B cell (primary cell): ENCODE results near the gene CENPF. TPM values are rescaled to one million over a fixed set of nuclear protein-coding genes. Genes with fewer than 3 reads are reported as not detected.

Experiments used
- ATAC-seq: fragments of 200-7000 bp; cut with Tn5 transposase; one replicate; pipeline ENCODE4 v1.10.0; 2021; ENCODE audit warnings: low read depth, mild to moderate bottlenecking, moderate number of reproducible peaks, moderate library complexity
- CTCF ChIA-PET: fragments of 350-600 bp; sonication (Branson Sonifier 250); formaldehyde crosslinking; loops from one replicate; lab custom pipeline; 2021; ENCODE audit warnings: antibody characterized with exemption, inconsistent platforms; lab: Charles Lee
- POLR2A ChIA-PET: fragments of 350-600 bp; sonication (Branson Sonifier 250); formaldehyde crosslinking; loops from one replicate; lab custom pipeline; 2021; ENCODE audit warnings: antibody characterized with exemption; lab: Charles Lee
- DNase-seq: peaks from one replicate; pipeline ENCODE4 v3.0.0; 2013
- H2AFZ ChIP-seq: 2 replicates; pipeline ENCODE4 v1.6.1; 2012; ENCODE audit warnings: mild to moderate bottlenecking, low read depth, low read length; ENCODE audit not compliant: insufficient read depth, poor library complexity, severe bottlenecking
- H3K27ac ChIP-seq, 2 donors: 1 replicate in 1 of 2; 2 replicates in 1 of 2; pipeline ENCODE4 v1.5.1; 2012 to 2013; ENCODE audit warnings: low read length in 2 of 2, mild to moderate bottlenecking in 2 of 2, moderate library complexity in 1 of 2
- H3K27me3 ChIP-seq, 4 experiments: fragments of 200-600 bp in 1 of 4; sonication (generic) in 1 of 4; replicated peaks in 1 of 4; 1 replicate in 2 of 4; 2 replicates in 2 of 4; pipeline versions ENCODE4 v1.6.1 to v1.7.0; 2013 to 2016; ENCODE audit warnings: low read length in 3 of 4, mild to moderate bottlenecking in 2 of 4, mixed read lengths in 1 of 4, moderate library complexity in 1 of 4; ENCODE audit not compliant: insufficient read depth in 4 of 4, control insufficient read depth in 3 of 4; ENCODE audit errors: control extremely low read depth in 1 of 4
- H3K36me3 ChIP-seq, 2 experiments: replicated peaks in 1 of 2; 1 replicate in 1 of 2; 2 replicates in 1 of 2; pipeline versions ENCODE4 v1.6.1 to v1.7.1; 2013; ENCODE audit warnings: low read length in 1 of 2; ENCODE audit not compliant: insufficient read depth in 2 of 2, control insufficient read depth in 1 of 2; ENCODE audit errors: control extremely low read depth in 1 of 2, extremely low read depth in 1 of 2
- H3K4me1 ChIP-seq, 2 donors: fragments of 200-600 bp in 1 of 2; sonication (generic) in 1 of 2; 1 replicate in 1 of 2; 2 replicates in 1 of 2; pipeline versions ENCODE4 v1.5.1 to v1.6.1; 2013 to 2017; ENCODE audit warnings: low read length in 2 of 2; ENCODE audit not compliant: control insufficient read depth in 2 of 2, insufficient read depth in 2 of 2
- H3K4me2 ChIP-seq: replicated peaks from 2 replicates; pipeline ENCODE3; 2012; ENCODE audit warnings: mild to moderate bottlenecking, low read depth, low read length; ENCODE audit not compliant: poor library complexity, severe bottlenecking
- H3K4me3 ChIP-seq, 5 experiments: fragments of 200-600 bp in 1 of 5; sonication (generic) in 1 of 5; 1 replicate in 3 of 5; 2 replicates in 2 of 5; pipeline versions ENCODE4 v1.5.1 to v1.7.0; 2011 to 2016; ENCODE audit warnings: low read length in 4 of 5, mild to moderate bottlenecking in 4 of 5, low read depth in 2 of 5, control low read depth in 1 of 5, moderate library complexity in 1 of 5; ENCODE audit not compliant: insufficient read depth in 1 of 5; ENCODE audit errors: control extremely low read depth in 1 of 5, extremely low read depth in 1 of 5
- H3K79me2 ChIP-seq: fragments of 200-600 bp; sonication (generic); one replicate; pipeline ENCODE4 v1.6.0; 2016; ENCODE audit warnings: low read length; ENCODE audit not compliant: control insufficient read depth, insufficient read depth
- H3K9ac ChIP-seq: fragments of 200-600 bp; sonication (generic); 2 replicates; pipeline ENCODE4 v1.6.1; 2017; ENCODE audit warnings: mild to moderate bottlenecking, low read length, moderate library complexity
- H3K9me3 ChIP-seq, 3 donors: one replicate each; pipeline versions ENCODE4 v1.6.1 to v1.7.1; 2013; ENCODE audit warnings: low read length in 2 of 3; ENCODE audit not compliant: control insufficient read depth in 2 of 3, insufficient read depth in 1 of 3; ENCODE audit errors: control extremely low read depth in 1 of 3
- H4K20me1 ChIP-seq: 2 replicates; pipeline ENCODE4 v1.6.0; 2012; ENCODE audit warnings: mild to moderate bottlenecking, low read length; ENCODE audit not compliant: insufficient read depth, control insufficient read depth, poor library complexity, severe bottlenecking
- H3K27ac Mint-ChIP-seq: one replicate; pipeline ENCODE4 v1.8.0; 2021; ENCODE audit warnings: mixed read lengths
- H3K27me3 Mint-ChIP-seq: one replicate; pipeline ENCODE4 v1.8.0; 2021; ENCODE audit warnings: mixed read lengths
- H3K4me1 Mint-ChIP-seq: one replicate; pipeline ENCODE4 v1.8.0; 2021; ENCODE audit warnings: mixed read lengths
- H3K4me3 Mint-ChIP-seq: one replicate; pipeline ENCODE4 v1.8.0; 2021; ENCODE audit warnings: mixed read lengths
- H3K9me3 Mint-ChIP-seq: one replicate; pipeline ENCODE4 v1.8.0; 2022; ENCODE audit warnings: mixed read lengths; ENCODE audit not compliant: insufficient read depth
- CTCF ChIP-seq: fragments of 200-600 bp; IDR thresholded peaks from one replicate; pipeline ENCODE4 v1.8.0; 2022; ENCODE audit warnings: antibody characterized with exemption, mild to moderate bottlenecking
- EZH2 ChIP-seq: IDR thresholded peaks from 2 replicates; pipeline ENCODE4 v1.6.1; 2012; ENCODE audit warnings: borderline replicate concordance, low read depth, mild to moderate bottlenecking, moderate library complexity, low read length; ENCODE audit not compliant: insufficient read depth, poor library complexity, severe bottlenecking
- WGBS: methylation state at CpG from one replicate; pipeline ENCODE4 v1.1.5; 2013; ENCODE audit warnings: missing lambda C conversion rate; ENCODE audit not compliant: insufficient coverage; 5-methylcytosine and 5-hydroxymethylcytosine counted together
- intact Hi-C: fragments of 100-400 bp; cut with micrococcal nuclease; formaldehyde crosslinking; loops from one replicate; pipeline ENCODE4 v1.10.0; 2022
- polyA plus RNA-seq: library from polyadenylated mRNA; depleted of rRNA; stranded (reverse); fragments of >200 nt; gene quantifications from 2 replicates; pipeline ENCODE4 v1.2.3, GENCODE V29; 2012
- total RNA-seq, 2 donors: library from RNA; stranded (reverse); fragments of 120-200 nt in 1 of 2; gene quantifications; 1 replicate in 1 of 2; 2 replicates in 1 of 2; pipeline versions ENCODE4 v1.2.3 to v1.2.4, GENCODE V29; 2013 to 2022

The CENPF gene
- total and polyA plus RNA-seq, 2 donors (not counting 1 experiment from before 2014, with no cell fraction given) = 0.12 to 3.0 TPM

GRCh38 chr1:214584805-214585766 lies 17.9 kb upstream of the CENPF start:
- intact Hi-C loops = loop anchor here (1.0 kb wide), 1 partner anchor 252 kb away; no protein-coding TSS in a partner anchor
- Histone ChIP-seq H3K9ac (no peak overlapping the region), H4K20me1 (no peaks in the 10 kb centered on the region), H3K4me3 (no peak overlapping the region), H3K27ac (no peak overlapping the region), H3K27me3 (peaks cover 0 to 8% (median 3%) of the 10 kb centered on the region in 4 experiments), H3K79me2 (no peaks in the 10 kb centered on the region), H2AFZ (no peak overlapping the region), H3K36me3 (no peaks in the 10 kb centered on the region), H3K9me3 (no peaks in the 10 kb centered on the region), H3K4me2 (no peak overlapping the region), H3K4me1 (no peaks in the 10 kb centered on the region)
- TF ChIP-seq EZH2 (no peak), CTCF (peak; percentile 28)
- Mint-ChIP-seq H3K27me3 (peaks cover 36% of the 10 kb centered on the region), H3K4me3 (no peak overlapping the region), H3K27ac (no peak overlapping the region), H3K9me3 (no peaks in the 10 kb centered on the region), H3K4me1 (no peaks in the 10 kb centered on the region)
- ATAC-seq (no peak), DNase-seq (no peak)
- ChIA-PET POLR2A (no interaction called here), CTCF (interaction anchor here (1.0 to 3.4 kb wide), 4 partner anchors 43 to 324 kb away, joined by 3 to 23 read pairs (median 6); no protein-coding TSS in a partner anchor)
- WGBS = no CpG with 5 or more reads among the region's 1 CpG

GRCh38 chr1:214586621-214587020 lies 16.4 kb upstream of the CENPF start:
- Histone ChIP-seq H3K9me3 (no peaks in the 10 kb centered on the region), H3K79me2 (no peaks in the 10 kb centered on the region), H3K4me2 (no peak overlapping the region), H3K27me3 (peaks cover 0 to 11% (median 3%) of the 10 kb centered on the region in 4 experiments), H3K4me3 (no peak overlapping the region), H3K36me3 (no peaks in the 10 kb centered on the region), H3K4me1 (no peaks in the 10 kb centered on the region), H3K9ac (no peak overlapping the region), H3K27ac (no peak overlapping the region), H4K20me1 (no peaks in the 10 kb centered on the region), H2AFZ (no peak overlapping the region)
- H3K27ac Mint-ChIP-seq = no peak overlapping the region
- POLR2A ChIA-PET = no interaction called here
- H3K27me3 Mint-ChIP-seq = peaks cover 44% of the 10 kb centered on the region
- DNase-seq (no peak), ATAC-seq (no peak)
- CTCF ChIA-PET = interaction anchor here (1.7 to 3.4 kb wide), 2 partner anchors 254 to 325 kb away, joined by 4 to 23 read pairs; no protein-coding TSS in a partner anchor
- WGBS = 95% methylated on average over 2 of the region's 3 CpGs
- no peaks in the 10 kb centered on the region for H3K9me3 Mint-ChIP-seq
- H3K4me1 Mint-ChIP-seq = no peaks in the 10 kb centered on the region
- TF ChIP-seq EZH2 (no peak), CTCF (no peak)
- intact Hi-C loops = no loop called here
- H3K4me3 Mint-ChIP-seq = no peak overlapping the region
